Heart left ventricle (tissue), 16 donors: ENCODE measurements around the gene CAMK2B. TPM values are rescaled to one million over a fixed set of nuclear protein-coding genes. Genes with fewer than 3 reads are reported as not detected.

Experiments
- ATAC-seq, 4 donors: fragments of 200-7000 bp; cut with Tn5 transposase; one replicate each; pipeline ENCODE4 v1.9.1; 2020 to 2022; ENCODE audit warnings: moderate library complexity in 4 of 4, mild to moderate bottlenecking in 3 of 4, moderate number of reproducible peaks in 1 of 4
- DNase-seq, 5 donors: peaks; one replicate each; pipeline ENCODE4 v3.0.0-alpha.2; 2020
- H3K27ac ChIP-seq, 12 donors: fragments of 200-600 bp; sonication (generic) in 4 of 12; one replicate each; pipeline versions ENCODE4 v1.5.0 to v1.8.0; 2016 to 2022; ENCODE audit warnings: mild to moderate bottlenecking in 2 of 12
- H3K27me3 ChIP-seq, 9 donors: fragments of 200-600 bp; sonication (generic) in 2 of 9; one replicate each; pipeline versions ENCODE4 v1.5.1 to v1.8.0; 2016 to 2022; ENCODE audit warnings: mild to moderate bottlenecking in 3 of 9
- H3K36me3 ChIP-seq, 9 donors: fragments of 200-600 bp; sonication (generic) in 2 of 9; one replicate each; pipeline versions ENCODE4 v1.5.0 to v1.8.0; 2018 to 2022; ENCODE audit warnings: mild to moderate bottlenecking in 2 of 9
- H3K4me1 ChIP-seq, 12 donors: fragments of 200-600 bp; sonication (generic) in 4 of 12; one replicate each; pipeline versions ENCODE4 v1.5.0 to v1.8.0; 2016 to 2022; ENCODE audit warnings: mild to moderate bottlenecking in 3 of 12
- H3K4me3 ChIP-seq, 12 donors: fragments of 200-600 bp; sonication (generic) in 4 of 12; one replicate each; pipeline versions ENCODE4 v1.5.0 to v1.8.0; 2017 to 2022; ENCODE audit warnings: mild to moderate bottlenecking in 9 of 12, moderate library complexity in 4 of 12
- H3K9me3 ChIP-seq, 12 donors: fragments of 200-600 bp; sonication (generic) in 4 of 12; one replicate each; pipeline versions ENCODE4 v1.5.0 to v1.8.0; 2016 to 2022; ENCODE audit warnings: mild to moderate bottlenecking in 1 of 12
- POLR2A ChIP-seq, 2 donors: fragments of 450-650 bp; IDR thresholded peaks; one replicate each; pipeline ENCODE4 v1.6.1; 2017; ENCODE audit warnings: antibody characterized with exemption in 2 of 2, mild to moderate bottlenecking in 2 of 2, moderate library complexity in 2 of 2
- WGBS, 4 donors: extraction: QIAGEN DNeasy Blood & Tissue Kit in 2 of 4; methylation state at CpG; one replicate each; pipeline versions ENCODE4 v1.1.5 to v1.1.7; 2013 to 2018; 5-methylcytosine and 5-hydroxymethylcytosine counted together
- intact Hi-C, 10 donors: fragments of 100-400 bp; cut with DNase I; formaldehyde crosslinking; loops; one replicate each; pipeline versions ENCODE4 v1.11.1 to v1.14.2; 2022
- polyA plus RNA-seq, 2 donors: library from polyadenylated mRNA; stranded (reverse); fragments of 200-250 nt; gene quantifications; one replicate each; pipeline ENCODE4 v1.2.3, GENCODE V29; 2013
- total RNA-seq, 9 donors: library from RNA; depleted of rRNA in 2 of 9; stranded (reverse); fragments of >200 nt in 2 of 9; fragmentation: NEBNext Ultra II Directional in 3 of 9; extraction: Animal tissue kit (Norgen Biotek cat#: 25700) in 3 of 9; gene quantifications; one replicate each; pipeline versions ENCODE4 v1.1.0 to v1.2.4, GENCODE V29; 2016 to 2023
- TF ChIP-seq, protein P1 (sequence below), 12 donors: fragments of 200-600 bp; sonication (generic) in 4 of 12; IDR thresholded peaks; one replicate each; pipeline versions ENCODE4 v1.5.0 to v1.8.0; 2018 to 2022; ENCODE audit warnings: antibody characterized with exemption in 12 of 12, mild to moderate bottlenecking in 5 of 12
- donor health status: ischemic (EF 13 %, LVEDD 7.1; RV severe dilation, severe dysfunction).
- donor health status: healthy with polysubstance abuse.
- donor health status: DM: no; HTN: yes; CAD: no.
- donor health status: DM: no; HTN: no; CAD: no.
- donor health status: ischemic (EF 25% LVEDD 6.9; RV normal size, moderate dysfunction).
- donor health status: ischemic (EF 25% LVEDD 5.7; RV mildly dilated, moderate dysfunction).
- donor health status: healthy.
- donor health status: DM: yes; HTN: yes; CAD: no.
- donor health status: ischemic (EF 35%, LVEDD 5.7; RV mildly dilated, moderate dysfunction).
- donor health status: nonischemic (EF 11% LVEDD 7.7; RV severe dilation, severe dysfunction).
- donor health status: DM: yes; HTN: yes; CAD: no.
- donor health status: PGD.
- donor health status: ischemic (EF 29% LVEDD 5.4; RV normal size, mild dysfunction).
- donor health status: nonischemic (EF 23%, LVEDD 6.1; RV moderate dilation, normal function).

The CAMK2B gene
- total and polyA plus RNA-seq, 11 donors: 35.7 to 141 (median 103) TPM

GRCh38 chr7:44277851-44278250 is 47.5 kb downstream of the CAMK2B start:
- WGBS, 4 donors: 45 to 57% (median 53%) methylated on average over 7 to 8 of the region's 8 CpGs
- intact Hi-C loops: loop anchor here in 1 of 10 donors (5.0 kb wide), 1 partner anchor 49 kb away; the partner anchor contains the start of gene CAMK2B

DNA sequence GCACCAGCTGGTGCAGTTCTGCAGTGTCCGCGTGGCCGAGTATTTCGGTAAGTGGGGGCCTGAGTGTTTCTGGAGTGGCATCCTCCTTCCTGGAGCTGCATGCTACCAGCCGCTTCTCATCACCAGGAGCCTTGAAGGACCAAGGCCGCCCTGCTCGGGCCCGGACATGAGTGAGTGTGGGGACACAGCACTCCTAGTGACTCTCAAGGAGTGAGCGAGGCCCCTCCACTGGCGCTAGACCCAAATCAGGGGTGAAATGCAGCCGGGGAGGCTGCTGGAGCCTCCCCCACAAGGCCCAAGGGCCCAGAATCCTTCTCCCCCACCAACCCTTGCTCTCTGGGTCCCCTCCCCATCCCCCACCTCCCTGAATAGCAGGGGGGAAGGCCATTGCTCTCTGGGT is 48.0 kb downstream of the CAMK2B start:
- peak in 3 of 5 donors; percentile 12 to 32 (median 25) for DNase-seq
- peak in 1 of 4 donors; percentile 9 for ATAC-seq
- H3K9me3 ChIP-seq: no peaks in the 10 kb centered on the region
- no peak for TF ChIP-seq POLR2A (IDR thresholded peaks at IDR 0.05)
- no peaks in the 10 kb centered on the region for H3K36me3 ChIP-seq
- peaks cover 0 to 78% (median 23%) of the 10 kb centered on the region in 12 donors for H3K4me1 ChIP-seq
- intact Hi-C loops: loop anchor here in 1 of 10 donors (5.0 kb wide), 1 partner anchor 50 kb away; the partner anchor contains the start of gene CAMK2B
- H3K4me3 ChIP-seq: no peak overlapping the region
- H3K27ac ChIP-seq: peak overlapping the region in 5 of 12 donors; percentile 9 to 74 (median 37)
- WGBS, 4 donors: 71 to 89% (median 80%) methylated on average over 11 of the region's 11 CpGs
- no peaks in the 10 kb centered on the region for H3K27me3 ChIP-seq

More at GRCh38 chr7:44277851-44278250, 47.5 kb downstream of the CAMK2B start:
- no peak overlapping the region for H3K4me3 ChIP-seq
- ATAC-seq (peak; percentile 39 to 83 (median 64)), DNase-seq (peak; percentile 77 to 89 (median 82))
- H3K36me3 ChIP-seq: no peaks in the 10 kb centered on the region
- peaks cover 0 to 79% (median 24%) of the 10 kb centered on the region in 12 donors for H3K4me1 ChIP-seq
- TF ChIP-seq POLR2A (IDR thresholded peaks at IDR 0.05): no peak
- TF ChIP-seq, protein P1, sequence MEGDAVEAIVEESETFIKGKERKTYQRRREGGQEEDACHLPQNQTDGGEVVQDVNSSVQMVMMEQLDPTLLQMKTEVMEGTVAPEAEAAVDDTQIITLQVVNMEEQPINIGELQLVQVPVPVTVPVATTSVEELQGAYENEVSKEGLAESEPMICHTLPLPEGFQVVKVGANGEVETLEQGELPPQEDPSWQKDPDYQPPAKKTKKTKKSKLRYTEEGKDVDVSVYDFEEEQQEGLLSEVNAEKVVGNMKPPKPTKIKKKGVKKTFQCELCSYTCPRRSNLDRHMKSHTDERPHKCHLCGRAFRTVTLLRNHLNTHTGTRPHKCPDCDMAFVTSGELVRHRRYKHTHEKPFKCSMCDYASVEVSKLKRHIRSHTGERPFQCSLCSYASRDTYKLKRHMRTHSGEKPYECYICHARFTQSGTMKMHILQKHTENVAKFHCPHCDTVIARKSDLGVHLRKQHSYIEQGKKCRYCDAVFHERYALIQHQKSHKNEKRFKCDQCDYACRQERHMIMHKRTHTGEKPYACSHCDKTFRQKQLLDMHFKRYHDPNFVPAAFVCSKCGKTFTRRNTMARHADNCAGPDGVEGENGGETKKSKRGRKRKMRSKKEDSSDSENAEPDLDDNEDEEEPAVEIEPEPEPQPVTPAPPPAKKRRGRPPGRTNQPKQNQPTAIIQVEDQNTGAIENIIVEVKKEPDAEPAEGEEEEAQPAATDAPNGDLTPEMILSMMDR (IDR thresholded peaks at IDR 0.05): no peak
- H3K9me3 ChIP-seq: no peaks in the 10 kb centered on the region
- peak overlapping the region in 5 of 12 donors; percentile 9 to 74 (median 37) for H3K27ac ChIP-seq
- no peaks in the 10 kb centered on the region for H3K27me3 ChIP-seq

- H3K27me3 ChIP-seq: no peaks in the 10 kb centered on the region
- H3K4me3 ChIP-seq: no peak overlapping the region
- TF ChIP-seq, protein P1 (IDR thresholded peaks at IDR 0.05): no peak
- no peak for TF ChIP-seq POLR2A (IDR thresholded peaks at IDR 0.05)
- DNase-seq (peak in 3 of 5 donors; percentile 18 to 53 (median 23)), ATAC-seq (no peak)
- H3K9me3 ChIP-seq: no peaks in the 10 kb centered on the region
- WGBS, 4 donors: 84 to 94% (median 89%) methylated on average over 20 of the region's 20 CpGs
- H3K4me1 ChIP-seq: peaks cover 0 to 73% (median 23%) of the 10 kb centered on the region in 12 donors
- H3K27ac ChIP-seq: peak overlapping the region in 3 of 12 donors; percentile 8 to 74 (median 48)
- H3K36me3 ChIP-seq: no peaks in the 10 kb centered on the region
- intact Hi-C loops: loop anchor here in 1 of 10 donors (5.0 kb wide), 1 partner anchor 51 kb away; the partner anchor contains the start of gene CAMK2B
Measured at GRCh38 chr7:44276571-44277221, 48.7 kb downstream of the CAMK2B start.

- peak in 3 of 5 donors; percentile 14 to 60 (median 29) for DNase-seq
Measured at GRCh38 chr7:44275957-44276570, 49.3 kb downstream of the CAMK2B start.

More at GRCh38 chr7:44275957-44276570, 49.3 kb downstream of the CAMK2B start:
- Histone ChIP-seq H3K4me3 (no peak overlapping the region), H3K9me3 (no peaks in the 10 kb centered on the region), H3K27me3 (no peaks in the 10 kb centered on the region), H3K27ac (peak overlapping the region in 3 of 12 donors; percentile 8 to 74 (median 23)), H3K36me3 (no peaks in the 10 kb centered on the region), H3K4me1 (peaks cover 0 to 73% (median 23%) of the 10 kb centered on the region in 12 donors)
- WGBS, 4 donors: 30 to 35% (median 33%) methylated on average over 17 of the region's 17 CpGs
- TF ChIP-seq POLR2A (IDR thresholded peaks at IDR 0.05): no peak
- TF ChIP-seq, protein P1 (IDR thresholded peaks at IDR 0.05): no peak
- intact Hi-C loops: loop anchor here in 1 of 10 donors (5.0 kb wide), 1 partner anchor 51 kb away; the partner anchor contains the start of gene CAMK2B
- ATAC-seq: no peak
